Measurements from ENCODE around the gene LPP. TPM values are rescaled to one million over a fixed set of nuclear protein-coding genes. Genes with fewer than 3 reads are reported as not detected.

Gene LPP
- total and polyA plus RNA-seq, 2 donors (not counting 1 experiment from before 2014, with no cell fraction given), result 7.6 to 81.7 TPM

- Histone ChIP-seq H3K27ac (ENCODE audit: low read length in 2 of 2) (peak overlapping the region; percentile 32 to 73), H3K9ac (ENCODE audit: low read length) (peak overlapping the region; percentile 39), H3K4me2 (replicated peaks; ENCODE audit: low read depth, low read length, poor library complexity, severe bottlenecking) (peak overlapping the region; percentile 67), H3K79me2 (ENCODE audit: control insufficient read depth, insufficient read depth, low read length) (no peaks in the 10 kb centered on the region), H3K4me1 (ENCODE audit: control insufficient read depth in 2 of 2, insufficient read depth in 2 of 2, low read length in 2 of 2) (peaks cover 51 to 63% of the 10 kb centered on the region in 2 donors), H3K4me3 (ENCODE audit: control extremely low read depth in 1 of 5, extremely low read depth in 1 of 5, insufficient read depth in 1 of 5, low read depth in 2 of 5, low read length in 4 of 5) (peak overlapping the region in 2 of 5 experiments; percentile 8 to 39), H3K27me3 (replicated peaks in 1 of 4; ENCODE audit: control extremely low read depth in 1 of 4, control insufficient read depth in 3 of 4, insufficient read depth in 4 of 4, low read length in 3 of 4) (no peaks in the 10 kb centered on the region), H2AFZ (ENCODE audit: insufficient read depth, low read depth, low read length, poor library complexity, severe bottlenecking) (peak overlapping the region; percentile 53), H4K20me1 (ENCODE audit: control insufficient read depth, insufficient read depth, low read length, poor library complexity, severe bottlenecking) (no peaks in the 10 kb centered on the region), H3K36me3 (replicated peaks in 1 of 2; ENCODE audit: control extremely low read depth in 1 of 2, control insufficient read depth in 1 of 2, extremely low read depth in 1 of 2, insufficient read depth in 2 of 2, low read length in 1 of 2) (no peaks in the 10 kb centered on the region), H3K9me3 (ENCODE audit: control extremely low read depth in 1 of 3, control insufficient read depth in 2 of 3, insufficient read depth in 1 of 3, low read length in 2 of 3) (peaks cover 0 to 9% (median 3%) of the 10 kb centered on the region in 3 donors)
- Mint-ChIP-seq H3K27ac (no peak overlapping the region), H3K4me3 (no peak overlapping the region), H3K27me3 (no peaks in the 10 kb centered on the region), H3K9me3 (ENCODE audit: insufficient read depth) (no peaks in the 10 kb centered on the region), H3K4me1 (peaks cover 34% of the 10 kb centered on the region)
- intact Hi-C loops (cut with micrococcal nuclease), result loop anchor here (2.0 to 10.0 kb wide), 5 partner anchors 144 to 837 kb away; partner anchors contain the start of gene BCL6
- TF ChIP-seq EZH2 (IDR thresholded peaks at IDR 0.05; ENCODE audit: borderline replicate concordance, insufficient read depth, low read depth, low read length, poor library complexity, severe bottlenecking) (no peak), CTCF (IDR thresholded peaks at IDR 0.05) (no peak)
- ChIA-PET POLR2A (interaction anchor here (0.6 to 0.7 kb wide), 2 partner anchors 72 to 1793 kb away, joined by 5 to 9 read pairs; no protein-coding TSS in a partner anchor), CTCF (interaction anchor here (0.7 to 0.9 kb wide), 3 partner anchors 281 to 841 kb away, joined by 3 to 6 read pairs (median 3); no protein-coding TSS in a partner anchor)
- ATAC-seq (ENCODE audit: low read depth) (peak; percentile 67), DNase-seq (peak; percentile 44)
- WGBS (ENCODE audit: insufficient coverage), result 32% methylated on average over 3 of the region's 4 CpGs
Observed at GRCh38 chr3:188581792-188582191, 427.8 kb downstream of the LPP start.
